NOMO-1 (cell line): Measurements from ENCODE around the gene PITPNM1.
"Not testable (repeated sequence)": the region's sequence is repeated elsewhere in the genome, so short reads cannot be mapped to it uniquely, and the experiment has no call there.

ENCODE experiments used
- DNase-seq, 2 experiments: peaks; one replicate each; lab custom pipeline; 2025; ENCODE audit not compliant: unreplicated experiment in 2 of 2; lab: John Stamatoyannopoulos, UW

Gene PITPNM1

DNA sequence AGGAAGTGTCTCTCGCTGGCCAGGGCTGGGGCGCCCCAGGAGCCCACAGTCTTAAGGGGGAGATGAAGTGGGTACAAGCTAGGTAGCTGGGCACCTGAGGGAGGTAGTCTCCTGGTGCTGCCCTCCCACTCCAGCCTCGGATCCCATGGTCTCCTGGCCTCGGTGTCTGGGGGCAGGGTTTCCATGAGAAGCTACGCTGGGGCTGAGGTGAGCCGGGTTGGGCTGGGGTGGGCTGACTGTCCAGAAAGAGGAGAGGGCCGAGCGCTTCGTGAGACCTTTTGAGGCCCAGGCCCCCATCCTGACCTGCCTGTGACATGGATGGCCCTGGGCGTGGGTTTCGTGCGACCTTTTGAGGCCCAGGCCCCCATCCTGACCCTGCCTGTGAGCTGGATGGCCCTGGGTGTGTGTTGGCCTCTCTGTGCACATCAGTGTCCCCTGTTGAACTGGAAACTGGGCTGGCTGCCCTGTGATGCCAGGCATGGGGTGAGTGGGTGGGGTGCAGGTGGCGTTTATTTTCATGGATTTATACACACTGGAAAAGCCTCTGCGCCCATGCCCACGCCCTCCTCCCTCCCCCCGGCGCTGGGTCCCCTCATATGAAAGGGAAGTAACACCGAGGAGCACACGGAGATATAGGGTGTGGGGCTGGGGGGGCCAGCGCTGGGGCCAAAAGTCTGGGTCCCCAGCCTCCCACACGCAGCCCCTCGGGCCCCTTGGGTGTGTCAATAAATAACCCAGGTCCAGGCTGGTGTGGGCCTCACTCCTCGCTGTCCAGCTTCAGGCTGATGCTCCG lies 13.7 kb downstream of the PITPNM1 start:
- DNase-seq, result no peak

GRCh38 chr11:67490727-67491065 lies 14.5 kb downstream of the PITPNM1 start:
- DNase-seq, result no peak

DNA sequence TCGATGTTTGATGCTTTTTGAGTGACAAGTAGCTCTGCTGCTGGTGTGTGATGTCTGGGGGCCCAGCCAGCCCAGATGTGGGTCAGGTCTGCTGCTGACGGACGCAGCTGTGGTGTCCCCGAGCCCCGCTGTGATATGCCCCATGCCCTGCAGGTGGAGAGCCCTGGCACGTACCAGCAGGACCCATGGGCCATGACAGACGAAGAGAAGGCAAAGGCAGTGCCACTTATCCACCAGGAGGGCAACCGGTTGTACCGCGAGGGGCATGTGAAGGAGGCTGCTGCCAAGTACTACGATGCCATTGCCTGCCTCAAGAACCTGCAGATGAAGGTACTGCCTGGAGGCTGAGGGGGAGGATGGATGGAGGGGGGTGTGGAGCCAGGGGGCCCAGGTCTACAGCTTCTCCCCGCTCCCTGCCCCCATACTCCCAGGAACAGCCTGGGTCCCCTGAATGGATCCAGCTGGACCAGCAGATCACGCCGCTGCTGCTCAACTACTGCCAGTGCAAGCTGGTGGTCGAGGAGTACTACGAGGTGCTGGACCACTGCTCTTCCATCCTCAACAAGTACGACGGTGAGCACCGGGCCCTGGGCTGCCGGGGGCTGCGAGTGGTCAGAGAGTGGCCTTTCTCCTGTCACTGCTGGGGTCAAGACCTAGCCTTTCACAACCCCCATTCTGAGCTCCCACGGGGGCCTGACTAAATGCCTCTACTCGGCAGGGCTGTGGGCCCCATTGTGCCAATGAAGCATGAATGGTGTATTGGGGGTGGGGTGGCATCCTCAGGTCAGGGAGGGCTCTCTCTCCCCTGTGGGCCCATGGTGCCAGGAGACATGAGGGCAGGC lies 15.1 kb downstream of the PITPNM1 start:
- no peak for DNase-seq

DNA sequence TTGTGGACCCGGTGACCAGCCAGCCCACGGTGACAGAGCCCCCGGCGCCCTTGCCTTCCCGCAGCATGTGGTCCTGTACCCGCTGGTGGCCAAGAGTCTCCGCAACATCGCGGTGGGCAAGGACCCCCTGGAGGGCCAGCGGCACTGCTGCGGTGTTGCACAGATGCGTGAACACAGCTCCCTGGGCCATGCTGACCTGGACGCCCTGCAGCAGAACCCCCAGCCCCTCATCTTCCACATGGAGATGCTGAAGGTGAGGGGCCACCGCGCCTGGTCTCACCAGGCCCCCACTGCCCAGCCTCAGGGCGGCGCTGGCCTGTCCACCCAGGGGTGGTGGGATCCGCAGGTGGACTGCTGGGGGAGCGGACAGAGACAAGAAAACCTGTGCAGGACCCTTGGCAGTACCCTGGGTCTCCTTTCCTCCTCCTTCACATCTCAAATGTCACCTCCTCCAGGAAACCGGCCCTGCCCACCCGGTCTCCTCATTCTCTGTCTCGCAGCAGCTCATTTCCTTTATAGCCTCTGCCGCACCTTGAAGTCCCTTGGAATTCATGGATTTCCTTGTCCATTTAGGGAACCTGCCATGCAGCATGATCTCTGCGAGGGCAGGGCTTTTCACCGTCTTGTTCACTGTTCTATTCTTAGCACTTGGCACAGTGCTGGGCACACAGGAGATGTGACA lies 15.8 kb downstream of the PITPNM1 start:
- DNase-seq, result no peak

GRCh38 chr11:67486481-67487195 lies 18.5 kb downstream of the PITPNM1 start:
- DNase-seq, result no peak

GRCh38 chr11:67485873-67486361 lies 19.2 kb downstream of the PITPNM1 start:
- DNase-seq, result not testable (repeated sequence)

DNA sequence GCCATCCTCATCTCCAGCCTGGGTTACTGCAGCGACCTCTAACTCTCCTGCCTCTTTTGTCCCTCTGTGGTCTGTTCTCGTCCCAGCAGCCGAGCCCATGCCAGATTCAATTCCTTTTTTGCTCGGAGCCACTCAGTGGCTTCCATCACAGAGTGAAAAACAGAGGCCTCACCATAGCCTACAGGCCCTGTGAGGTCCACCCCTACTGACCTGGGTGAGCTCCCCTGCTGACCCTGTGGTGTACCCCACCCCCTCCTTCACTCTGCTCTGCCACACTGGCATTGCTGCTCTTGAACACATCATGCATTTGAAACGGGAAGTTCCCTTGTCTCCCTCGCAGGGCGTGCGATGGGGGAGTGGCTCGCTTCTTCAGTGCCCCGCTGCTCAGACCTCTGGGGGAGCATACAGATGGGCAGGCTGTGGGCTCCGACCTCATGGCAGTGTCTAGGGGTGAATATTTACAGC lies 20.3 kb downstream of the PITPNM1 start:
- DNase-seq, result peak; percentile 49 to 58

DNA sequence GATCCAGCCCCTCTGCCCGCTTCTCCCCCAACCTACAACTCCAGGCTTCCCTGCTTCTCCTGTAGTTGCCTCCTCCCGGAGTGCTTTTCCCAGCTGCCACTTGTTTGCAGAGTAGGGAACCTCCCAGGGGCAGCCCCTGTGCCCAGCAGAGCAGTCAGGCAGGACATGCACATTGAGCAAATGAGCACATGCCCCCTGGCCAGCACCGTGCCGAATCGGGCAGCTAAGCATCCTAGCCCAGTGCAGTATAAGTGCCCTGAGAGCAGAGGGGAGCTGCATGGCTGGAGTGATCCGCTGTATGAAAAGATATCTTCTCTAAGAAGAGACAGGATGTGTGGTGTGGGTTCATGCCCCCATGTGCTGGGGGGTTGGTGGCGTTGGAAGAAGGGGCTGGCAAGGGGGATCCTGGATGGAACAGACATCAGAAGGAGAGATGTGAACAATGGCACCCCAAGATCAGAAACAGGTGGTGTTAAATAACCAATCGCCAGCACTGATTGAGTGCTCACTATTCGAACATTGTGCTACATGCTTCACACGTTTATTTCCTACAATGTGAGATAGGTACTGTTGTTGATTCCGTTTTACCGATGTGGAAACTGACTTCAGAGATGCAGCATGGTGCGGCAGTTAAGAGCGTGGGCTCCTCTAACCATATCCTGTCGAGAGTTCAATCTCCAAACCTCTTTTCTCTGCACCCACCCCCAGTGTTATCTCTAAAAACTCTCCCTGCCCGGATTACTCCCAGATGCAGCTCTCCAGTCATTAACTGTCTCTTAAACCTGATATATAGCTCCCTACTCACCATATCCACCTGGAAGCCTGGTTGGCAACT lies 21.1 kb downstream of the PITPNM1 start:
- no peak for DNase-seq

DNA sequence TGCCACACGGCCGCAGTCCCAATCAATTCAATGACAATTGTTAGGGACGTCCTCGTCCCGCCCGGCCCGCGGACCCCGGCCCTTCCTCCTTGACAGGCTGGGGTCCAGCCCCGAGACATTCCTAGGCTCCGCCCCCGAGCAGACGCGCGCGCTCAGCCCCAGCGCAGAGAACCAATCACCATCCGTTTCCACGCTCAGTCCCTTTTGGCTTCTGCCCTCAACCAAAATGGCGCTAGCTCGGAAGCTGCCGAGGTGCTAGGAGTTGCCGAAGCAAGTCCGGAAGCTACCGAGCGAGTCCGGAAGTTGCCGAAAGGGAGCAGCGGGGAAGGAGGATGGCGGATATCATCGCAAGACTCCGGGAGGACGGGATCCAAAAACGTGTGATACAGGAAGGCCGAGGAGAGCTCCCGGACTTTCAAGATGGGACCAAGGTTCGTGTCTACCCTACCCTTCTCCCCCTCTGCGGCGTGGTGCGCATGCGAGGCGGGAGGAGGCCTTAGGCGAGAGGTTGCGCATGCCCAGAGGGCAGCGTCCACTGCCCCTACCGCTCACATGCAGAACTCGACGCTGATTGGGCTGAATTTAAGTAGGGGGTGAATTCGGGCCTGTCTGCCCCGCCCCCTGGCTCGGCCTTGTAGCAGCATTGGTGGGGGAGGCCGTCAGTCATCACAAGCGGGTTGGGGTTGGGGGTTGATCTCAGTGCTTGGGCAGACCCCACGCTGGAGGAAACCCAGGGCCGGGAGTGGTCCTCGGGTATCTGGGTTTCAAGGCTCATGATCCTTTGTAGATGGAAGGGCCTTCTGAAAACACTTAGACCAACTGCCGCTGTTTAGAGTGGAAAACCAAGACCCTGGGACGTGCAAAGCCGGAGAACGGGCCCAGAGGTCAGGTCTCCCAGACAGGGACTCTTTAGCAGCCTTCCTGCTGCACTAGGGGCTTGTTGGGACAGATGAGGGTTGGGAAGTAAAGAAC lies 22.1 kb downstream of the PITPNM1 start, which contains the start of gene AIP:
Gene AIP (plus strand): TSS at position 200 of the 972 bp plus-strand sequence. CDS start 133 bp downstream, at position 333.
- DNase-seq, result peak; percentile 98 to 99

DNA sequence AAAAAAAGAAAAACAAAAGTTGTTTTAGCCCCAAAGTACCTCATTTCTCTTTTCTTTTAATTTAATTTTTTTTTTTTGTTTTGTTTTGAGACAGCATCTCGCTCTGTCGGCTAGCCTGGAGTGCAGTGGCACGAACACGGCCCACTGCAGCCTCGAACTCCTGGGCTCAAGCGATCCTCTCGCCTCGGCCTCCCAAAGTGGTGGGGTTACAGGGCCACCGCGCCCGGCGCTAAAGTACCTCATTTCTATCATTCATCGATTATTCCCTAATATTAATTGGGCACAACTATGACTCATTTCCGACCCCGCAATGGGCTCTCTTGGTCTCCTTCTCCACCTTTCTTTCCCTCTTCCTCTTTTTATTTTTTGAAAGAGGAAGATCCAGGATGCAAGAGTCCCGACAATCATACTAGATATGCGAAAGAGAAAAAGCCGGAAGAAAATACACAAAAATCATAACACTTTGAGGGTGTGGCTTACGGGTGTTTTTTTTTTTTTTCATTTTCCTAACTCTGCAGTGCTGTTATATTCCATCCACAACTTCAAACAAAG lies 22.8 kb downstream of the PITPNM1 start:
- peak; percentile 90 to 91 for DNase-seq

GRCh38 chr11:67477344-67478050 lies 27.7 kb downstream of the PITPNM1 start:
- not testable (repeated sequence) for DNase-seq

- DNase-seq, result not testable (repeated sequence)
These were observed 28.5 kb downstream of the PITPNM1 start for GRCh38 chr11:67476692-67477091.

DNA sequence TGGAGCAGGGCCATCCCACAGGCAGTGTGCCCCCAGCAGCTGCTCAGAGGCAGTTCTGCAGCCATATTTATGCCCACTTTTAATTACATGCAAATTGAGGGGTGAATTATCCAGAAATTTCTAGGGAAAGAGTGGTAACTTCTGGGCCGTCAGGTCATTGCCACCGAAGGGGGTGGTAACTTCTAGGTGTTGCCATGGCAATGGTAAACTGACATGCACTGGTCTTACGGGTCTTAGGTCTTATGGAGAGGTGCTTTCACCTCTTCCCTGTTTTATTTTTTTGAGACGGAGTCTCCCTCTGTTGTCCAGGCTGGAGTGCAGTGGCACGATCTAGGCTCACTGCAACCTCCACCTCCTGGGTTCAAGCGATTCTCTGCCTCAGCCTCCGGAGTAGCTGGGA lies 32.3 kb downstream of the PITPNM1 start:
- no peak for DNase-seq

GRCh38 chr11:67470337-67471002 lies 34.7 kb downstream of the PITPNM1 start:
- no peak for DNase-seq

DNA sequence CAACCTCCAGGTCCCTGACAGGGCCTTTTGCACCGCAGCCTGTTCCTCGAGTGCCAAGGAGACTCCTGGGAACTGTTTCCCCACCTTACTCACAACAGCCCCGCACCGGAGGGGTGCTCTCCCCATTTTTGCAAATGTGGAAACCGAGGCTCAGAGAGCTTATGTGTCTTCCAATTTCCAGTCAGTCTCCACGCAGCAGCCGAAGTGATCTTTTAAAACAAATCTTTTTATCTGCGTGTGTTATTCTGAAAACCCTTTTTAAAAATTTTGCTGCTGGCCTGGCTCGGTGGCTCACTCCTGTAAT lies 35.7 kb downstream of the PITPNM1 start:
- no peak for DNase-seq

GRCh38 chr11:67468759-67469507 lies 36.2 kb downstream of the PITPNM1 start, which contains the start of gene TMEM134:
TMEM134 (minus strand) TSS chr11:67469251; CDS start chr11:67469192, 59 bp downstream.
- peak; percentile 85 to 91 for DNase-seq
